ENCODE measurements around the gene SLC22A23.
A peak's percentile ranks its signal among the peaks of the same experiment; 100 is the strongest.

Gene SLC22A23

DNA sequence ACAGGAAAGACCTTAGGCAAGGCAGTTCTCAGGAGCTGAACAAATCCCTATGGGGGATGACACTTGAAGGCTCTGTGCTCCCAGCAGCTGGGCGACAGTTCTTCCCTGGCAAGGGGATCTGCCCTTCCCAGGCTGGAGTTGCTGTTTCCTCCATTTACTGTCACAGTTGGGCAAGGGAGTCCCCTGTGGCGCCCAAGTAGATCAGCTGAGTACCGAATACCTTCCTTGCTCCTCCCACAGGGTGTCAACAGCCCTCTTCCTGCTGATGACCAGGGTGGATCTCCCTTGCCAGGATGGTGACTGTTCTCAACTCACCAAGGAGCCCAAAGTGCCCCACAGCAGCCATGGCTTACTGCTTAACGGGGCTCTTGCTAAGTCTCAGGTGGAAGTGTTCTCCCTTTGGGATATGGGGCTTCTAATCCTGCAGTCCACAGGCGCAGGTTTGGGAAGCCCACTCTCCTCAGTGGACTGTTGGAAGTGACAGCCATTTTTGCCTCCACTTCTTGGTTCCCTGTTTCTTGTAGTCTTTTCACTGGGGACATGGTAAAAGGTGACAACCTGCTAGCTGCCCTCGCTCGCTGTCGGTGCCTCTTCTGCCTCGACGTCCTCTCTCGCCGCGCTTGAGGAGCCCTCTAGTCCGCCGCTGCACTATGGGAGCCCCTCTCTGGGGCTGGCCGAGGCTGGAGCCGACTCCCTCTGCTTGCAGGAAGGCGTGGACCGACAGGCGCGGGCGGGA lies 203.8 kb downstream of the SLC22A23 start:
- H3K9me3 ChIP-seq: no peaks in the 10 kb centered on the region
- H3K4me1 ChIP-seq (ENCODE audit: control insufficient read depth in 1 of 2, insufficient read depth in 1 of 2, low read depth in 1 of 2, low read length in 1 of 2): peaks cover 4 to 8% of the 10 kb centered on the region in 2 experiments
- peaks cover 68% of the 10 kb centered on the region for H3K27me3 ChIP-seq
- no peak overlapping the region for H3K27ac ChIP-seq
- no peaks in the 10 kb centered on the region for H3K36me3 ChIP-seq
- no peak overlapping the region for H3K4me3 ChIP-seq (ENCODE audit: low read depth in 1 of 2, low read length in 1 of 2)
- TF ChIP-seq, protein P1, sequence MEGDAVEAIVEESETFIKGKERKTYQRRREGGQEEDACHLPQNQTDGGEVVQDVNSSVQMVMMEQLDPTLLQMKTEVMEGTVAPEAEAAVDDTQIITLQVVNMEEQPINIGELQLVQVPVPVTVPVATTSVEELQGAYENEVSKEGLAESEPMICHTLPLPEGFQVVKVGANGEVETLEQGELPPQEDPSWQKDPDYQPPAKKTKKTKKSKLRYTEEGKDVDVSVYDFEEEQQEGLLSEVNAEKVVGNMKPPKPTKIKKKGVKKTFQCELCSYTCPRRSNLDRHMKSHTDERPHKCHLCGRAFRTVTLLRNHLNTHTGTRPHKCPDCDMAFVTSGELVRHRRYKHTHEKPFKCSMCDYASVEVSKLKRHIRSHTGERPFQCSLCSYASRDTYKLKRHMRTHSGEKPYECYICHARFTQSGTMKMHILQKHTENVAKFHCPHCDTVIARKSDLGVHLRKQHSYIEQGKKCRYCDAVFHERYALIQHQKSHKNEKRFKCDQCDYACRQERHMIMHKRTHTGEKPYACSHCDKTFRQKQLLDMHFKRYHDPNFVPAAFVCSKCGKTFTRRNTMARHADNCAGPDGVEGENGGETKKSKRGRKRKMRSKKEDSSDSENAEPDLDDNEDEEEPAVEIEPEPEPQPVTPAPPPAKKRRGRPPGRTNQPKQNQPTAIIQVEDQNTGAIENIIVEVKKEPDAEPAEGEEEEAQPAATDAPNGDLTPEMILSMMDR (IDR thresholded peaks at IDR 0.05): no peak

DNA sequence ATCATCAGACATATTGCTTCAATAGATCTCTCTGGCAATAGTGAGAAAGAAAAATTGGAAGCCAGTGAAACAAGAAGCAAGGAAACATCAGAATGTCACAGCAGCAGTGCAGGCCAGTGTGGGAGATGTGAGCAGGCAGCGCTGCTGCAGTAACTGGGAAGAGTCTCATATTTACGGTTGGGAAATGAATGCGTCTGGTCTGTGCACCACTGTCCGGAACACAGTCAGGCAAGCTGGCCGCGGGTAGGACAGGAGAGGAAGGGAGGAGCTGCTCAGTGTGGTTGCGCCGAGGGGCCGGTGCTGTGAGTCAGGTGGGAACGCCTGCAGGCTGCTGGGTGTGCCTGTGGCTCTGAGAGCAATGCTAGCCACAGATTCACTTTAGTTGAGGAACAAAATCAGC lies 204.5 kb downstream of the SLC22A23 start:
- TF ChIP-seq, protein P1 (IDR thresholded peaks at IDR 0.05): no peak

DNA sequence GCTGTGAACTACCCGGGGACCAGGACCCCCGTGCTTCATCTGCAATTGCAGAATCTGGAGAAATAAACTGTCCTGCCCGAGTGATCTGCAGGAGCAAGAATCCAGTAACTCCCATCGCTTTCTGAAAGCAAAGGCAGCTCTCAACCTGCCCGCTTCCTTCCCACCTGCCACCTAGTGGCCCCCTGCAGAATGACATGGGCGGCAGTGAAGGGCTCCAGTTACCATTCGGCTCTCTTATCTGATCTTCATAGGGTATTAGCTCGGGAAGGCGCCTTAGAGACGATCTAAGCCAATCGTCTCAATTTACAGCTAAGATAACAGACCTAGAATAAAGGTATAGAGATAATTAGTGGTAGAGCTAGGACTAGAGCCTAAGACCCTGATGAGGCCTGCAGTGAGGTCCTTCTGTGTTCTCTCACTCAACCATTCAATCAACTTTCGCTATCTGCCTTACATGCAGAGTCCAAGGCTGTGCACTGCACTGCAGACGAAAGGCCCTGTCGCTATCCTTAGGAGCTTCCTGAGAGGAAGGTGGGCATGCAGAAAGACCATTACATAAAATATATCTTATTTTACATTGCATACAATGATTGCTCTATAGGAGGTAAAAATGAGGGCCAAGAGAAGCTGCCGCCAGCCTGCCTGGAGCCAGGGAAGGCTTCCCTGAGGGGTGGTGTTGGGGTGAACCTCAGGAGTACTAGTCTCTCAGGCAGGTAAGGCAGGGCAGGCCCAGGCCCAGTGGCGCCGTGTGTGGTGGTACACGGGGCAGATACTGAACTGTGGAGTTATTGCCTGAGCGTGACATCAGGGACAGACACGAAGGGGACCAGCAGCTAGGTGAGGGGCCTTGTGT lies 205.2 kb downstream of the SLC22A23 start:
- H3K4me3 ChIP-seq (ENCODE audit: low read depth in 1 of 2, low read length in 1 of 2): peak overlapping the region in 1 of 2 experiments; percentile 8
- TF ChIP-seq, protein P1 (IDR thresholded peaks at IDR 0.05): peak; percentile 95
- peaks cover 4 to 7% of the 10 kb centered on the region in 2 experiments for H3K4me1 ChIP-seq (ENCODE audit: control insufficient read depth in 1 of 2, insufficient read depth in 1 of 2, low read depth in 1 of 2, low read length in 1 of 2)
- H3K9me3 ChIP-seq: no peaks in the 10 kb centered on the region
- peaks cover 68% of the 10 kb centered on the region for H3K27me3 ChIP-seq
- no peak overlapping the region for H3K27ac ChIP-seq
- H3K36me3 ChIP-seq: no peaks in the 10 kb centered on the region

More for the DNA sequence above, 204.5 kb downstream of the SLC22A23 start:
- Histone ChIP-seq H3K9me3 (no peaks in the 10 kb centered on the region), H3K27me3 (peaks cover 68% of the 10 kb centered on the region), H3K4me1 (ENCODE audit: control insufficient read depth in 1 of 2, insufficient read depth in 1 of 2, low read depth in 1 of 2, low read length in 1 of 2) (peaks cover 4 to 7% of the 10 kb centered on the region in 2 experiments), H3K4me3 (ENCODE audit: low read depth in 1 of 2, low read length in 1 of 2) (no peak overlapping the region), H3K36me3 (no peaks in the 10 kb centered on the region), H3K27ac (no peak overlapping the region)

DNA sequence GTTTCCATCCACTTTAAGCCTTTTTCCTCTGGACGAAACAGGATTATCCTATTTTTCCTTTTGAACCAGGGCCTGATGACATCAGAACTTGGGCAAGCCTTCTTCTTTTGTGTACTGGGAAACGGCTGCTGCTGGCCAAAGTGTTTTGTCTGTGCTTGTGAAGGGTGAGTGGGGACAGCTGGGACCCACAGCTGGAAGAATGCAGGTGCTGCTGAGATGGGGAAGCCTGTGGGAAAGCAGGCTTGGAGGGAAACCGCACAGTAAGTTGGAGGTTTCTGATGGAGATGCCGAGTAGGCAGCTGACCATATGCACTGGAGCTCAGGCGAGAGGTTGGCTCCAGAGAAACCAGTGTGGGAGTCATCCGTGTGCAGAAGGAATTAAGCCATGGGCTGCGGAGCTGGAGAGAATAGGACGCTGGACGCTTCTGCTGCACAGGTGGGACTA lies 206.6 kb downstream of the SLC22A23 start:
- Histone ChIP-seq H3K9me3 (no peaks in the 10 kb centered on the region), H3K4me1 (ENCODE audit: control insufficient read depth in 1 of 2, insufficient read depth in 1 of 2, low read depth in 1 of 2, low read length in 1 of 2) (peaks cover 4 to 7% of the 10 kb centered on the region in 2 experiments), H3K27me3 (peaks cover 67% of the 10 kb centered on the region), H3K36me3 (no peaks in the 10 kb centered on the region), H3K27ac (no peak overlapping the region), H3K4me3 (ENCODE audit: low read depth in 1 of 2, low read length in 1 of 2) (no peak overlapping the region)
- TF ChIP-seq, protein P1 (IDR thresholded peaks at IDR 0.05): no peak

DNA sequence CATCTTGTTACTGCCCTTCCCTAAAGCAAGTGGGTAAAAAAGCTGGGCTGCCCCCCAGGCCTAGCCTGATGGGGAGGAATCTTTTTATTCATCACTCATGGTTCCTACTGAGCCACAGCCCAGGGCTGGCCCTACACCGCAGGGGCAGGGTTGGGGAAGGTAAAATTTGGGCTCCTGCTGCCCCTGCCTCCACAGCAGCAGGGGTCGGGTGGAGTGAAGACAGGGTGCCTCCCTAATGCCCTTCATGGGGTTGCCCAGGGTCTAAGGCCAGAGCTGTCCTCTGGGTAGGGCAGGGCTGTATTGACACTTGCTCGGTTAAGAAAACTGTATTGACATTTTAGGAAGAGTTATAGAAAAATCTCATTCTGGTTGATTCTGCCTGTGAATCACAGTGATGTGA lies 207.0 kb downstream of the SLC22A23 start:
- no peak overlapping the region for H3K27ac ChIP-seq
- TF ChIP-seq, protein P1 (IDR thresholded peaks at IDR 0.05): no peak
- peaks cover 4 to 7% of the 10 kb centered on the region in 2 experiments for H3K4me1 ChIP-seq (ENCODE audit: control insufficient read depth in 1 of 2, insufficient read depth in 1 of 2, low read depth in 1 of 2, low read length in 1 of 2)
- H3K27me3 ChIP-seq: peaks cover 66% of the 10 kb centered on the region
- H3K36me3 ChIP-seq: no peaks in the 10 kb centered on the region
- H3K4me3 ChIP-seq (ENCODE audit: low read depth in 1 of 2, low read length in 1 of 2): no peak overlapping the region
- no peaks in the 10 kb centered on the region for H3K9me3 ChIP-seq

All from neutrophil (primary cell).